GM19099 (cell line): ENCODE results near the gene OR4K5.

Experiments
- POLR2A ChIP-seq: IDR thresholded peaks from 3 replicates; pipeline ENCODE4 v1.6.1; 2011; ENCODE audit warnings: low read depth; ENCODE audit not compliant: insufficient read length; ENCODE audit errors: extremely low read depth

The OR4K5 gene

GRCh38 chr14:19947413-19948090 is 27.1 kb downstream of the OR4K5 start:
- TF ChIP-seq POLR2A, result no peak

GRCh38 chr14:19949218-19949617 is 28.8 kb downstream of the OR4K5 start:
- no peak for TF ChIP-seq POLR2A
